ENCODE data around the gene ZNF746.

The ZNF746 gene

GRCh38 chr7:149440222-149440621, 57.4 kb downstream of the ZNF746 start:
- no peak for TF ChIP-seq CTCF (IDR thresholded peaks at IDR 0.05; ENCODE audit: low read depth, low read length)
- no peak for DNase-seq
- Histone ChIP-seq H3K4me3 (ENCODE audit: low read depth, low read length) (no peak overlapping the region), H3K36me3 (peaks cover 7% of the 10 kb centered on the region; the same call in 1 of the 2 replicates), H3K27ac (no peak overlapping the region), H3K9me3 (ENCODE audit: severe bottlenecking) (no peaks in the 10 kb centered on the region), H3K27me3 (ENCODE audit: insufficient read depth, low read depth, severe bottlenecking) (no peaks in the 10 kb centered on the region)

GRCh38 chr7:149436358-149436757, 61.3 kb downstream of the ZNF746 start:
- Histone ChIP-seq H3K9me3 (ENCODE audit: severe bottlenecking) (no peaks in the 10 kb centered on the region), H3K27ac (no peak overlapping the region), H3K36me3 (peaks cover 15% of the 10 kb centered on the region), H3K27me3 (ENCODE audit: insufficient read depth, low read depth, severe bottlenecking) (no peaks in the 10 kb centered on the region), H3K4me3 (ENCODE audit: low read depth, low read length) (no peak overlapping the region)
- TF ChIP-seq CTCF (IDR thresholded peaks at IDR 0.05; ENCODE audit: low read depth, low read length): no peak
- no peak for DNase-seq

GRCh38 chr7:149433124-149433523, 64.5 kb downstream of the ZNF746 start:
- TF ChIP-seq CTCF (IDR thresholded peaks at IDR 0.05; ENCODE audit: low read depth, low read length): no peak
- H3K36me3 ChIP-seq: peaks cover 15% of the 10 kb centered on the region

GRCh38 chr7:149432121-149432691, 65.4 kb downstream of the ZNF746 start:
- no peaks in the 10 kb centered on the region for H3K27me3 ChIP-seq (ENCODE audit: insufficient read depth, low read depth, severe bottlenecking)
- H3K4me3 ChIP-seq (ENCODE audit: low read depth, low read length): no peak overlapping the region
- H3K36me3 ChIP-seq: peaks cover 15% of the 10 kb centered on the region
- DNase-seq: no peak
- no peak overlapping the region for H3K27ac ChIP-seq
- no peak for TF ChIP-seq CTCF (IDR thresholded peaks at IDR 0.05; ENCODE audit: low read depth, low read length)
- no peaks in the 10 kb centered on the region for H3K9me3 ChIP-seq (ENCODE audit: severe bottlenecking)

More at GRCh38 chr7:149433124-149433523, 64.5 kb downstream of the ZNF746 start:
- Histone ChIP-seq H3K27me3 (ENCODE audit: insufficient read depth, low read depth, severe bottlenecking) (no peaks in the 10 kb centered on the region), H3K9me3 (ENCODE audit: severe bottlenecking) (no peaks in the 10 kb centered on the region), H3K27ac (no peak overlapping the region), H3K4me3 (ENCODE audit: low read depth, low read length) (no peak overlapping the region)
- no peak for DNase-seq

- H3K4me3 ChIP-seq (ENCODE audit: low read depth, low read length): no peak overlapping the region
- no peak overlapping the region for H3K27ac ChIP-seq
- TF ChIP-seq CTCF (IDR thresholded peaks at IDR 0.05; ENCODE audit: low read depth, low read length): no peak
- peaks cover 15% of the 10 kb centered on the region for H3K36me3 ChIP-seq
- no peaks in the 10 kb centered on the region for H3K9me3 ChIP-seq (ENCODE audit: severe bottlenecking)
- no peak for DNase-seq
- no peaks in the 10 kb centered on the region for H3K27me3 ChIP-seq (ENCODE audit: insufficient read depth, low read depth, severe bottlenecking)
Observed at GRCh38 chr7:149431486-149432120, 66.0 kb downstream of the ZNF746 start.

GRCh38 chr7:149430192-149430591, 67.4 kb downstream of the ZNF746 start:
- H3K9me3 ChIP-seq (ENCODE audit: severe bottlenecking): no peaks in the 10 kb centered on the region
- H3K4me3 ChIP-seq (ENCODE audit: low read depth, low read length): no peak overlapping the region
- no peak for DNase-seq
- H3K36me3 ChIP-seq: peaks cover 13% of the 10 kb centered on the region
- no peak for TF ChIP-seq CTCF (IDR thresholded peaks at IDR 0.05; ENCODE audit: low read depth, low read length)
- no peak overlapping the region for H3K27ac ChIP-seq
- H3K27me3 ChIP-seq (ENCODE audit: insufficient read depth, low read depth, severe bottlenecking): no peaks in the 10 kb centered on the region
